A549 (cell line): ENCODE results near the gene ASZ1. TPM values are rescaled to one million over a fixed set of nuclear protein-coding genes. Genes with fewer than 3 reads are reported as not detected.

Experiments
- ATAC-seq, 2 experiments: fragments of 200-7000 bp in 1 of 2; fragments of >200 bp in 1 of 2; cut with Nextera tagmentation in 1 of 2; cut with Tn5 transposase in 1 of 2; 3 replicates each; pipeline versions ENCODE4 v1.8.0 to v1.9.1; 2018 to 2020; ENCODE audit warnings: mild to moderate bottlenecking in 1 of 2, moderate library complexity in 1 of 2
- CTCF ChIA-PET: fragments of 300-600 bp; sonication (Branson Sonifier 250); formaldehyde crosslinking; extraction: SDS; loops from one replicate; lab custom pipeline; 2021; ENCODE audit warnings: antibody characterized with exemption, inconsistent platforms; lab: Yijun Ruan, JAX
- POLR2A ChIA-PET: fragments of 350-600 bp; formaldehyde crosslinking; extraction: SDS; loops from one replicate; lab custom pipeline; 2021; ENCODE audit warnings: antibody characterized with exemption, inconsistent platforms; lab: Yijun Ruan, JAX
- DNase-seq, 2 experiments: peaks; one replicate each; pipeline versions ENCODE4 v3.0.0 to v3.0.0-alpha.2; 2011 to 2016; ENCODE audit warnings: low read depth in 1 of 2, low spot score in 1 of 2
- FAIRE-seq: peaks from 2 replicates; lab custom pipeline; 2011; peaks lifted over from hg19 to GRCh38; lab: Jason Lieb, UNC
- H3K27ac ChIP-seq, 2 experiments: fragments of >200 bp; sonication (Bioruptor Twin); formaldehyde crosslinking; 3 replicates each; pipeline ENCODE4 v1.5.1; 2016 to 2017
- H3K4me1 ChIP-seq: fragments of >200 bp; sonication (Bioruptor Twin); formaldehyde crosslinking; 3 replicates; pipeline ENCODE4 v1.6.1; 2016
- H3K4me2 ChIP-seq: fragments of >200 bp; sonication (Bioruptor Twin); formaldehyde crosslinking; 3 replicates; pipeline ENCODE4 v1.6.1; 2016
- H3K4me3 ChIP-seq: fragments of >200 bp; sonication (Bioruptor Twin); formaldehyde crosslinking; 3 replicates; pipeline ENCODE4 v1.5.1; 2016
- H3K9me3 ChIP-seq: fragments of >200 bp; sonication (Bioruptor Twin); formaldehyde crosslinking; 3 replicates; pipeline ENCODE4 v1.6.1; 2016
- CBX8 ChIP-seq: fragments of 200-600 bp; sonication (generic); IDR thresholded peaks from 2 replicates; pipeline ENCODE4 v1.6.1; 2016
- CEBPB ChIP-seq, 2 experiments: fragments of >200 bp in 1 of 2; sonication (Bioruptor Twin) in 1 of 2; formaldehyde crosslinking in 1 of 2; IDR thresholded peaks; 2 replicates each; pipeline ENCODE4 v1.6.1; 2012 to 2016
- E2F6 ChIP-seq: IDR thresholded peaks from 2 replicates; pipeline ENCODE4 v1.6.1; 2012; ENCODE audit warnings: low read depth, borderline replicate concordance
- EHF ChIP-seq: fragments of 250-450 bp; sonication (Bioruptor Pico); IDR thresholded peaks from 2 replicates; pipeline ENCODE4 v1.5.0; 2020; ENCODE audit warnings: mild to moderate bottlenecking
- EHMT2 ChIP-seq: fragments of 200-600 bp; sonication (generic); IDR thresholded peaks from 2 replicates; pipeline ENCODE4 v1.6.1; 2016; ENCODE audit warnings: antibody characterized with exemption, low read depth, mild to moderate bottlenecking, moderate library complexity
- ELK1 ChIP-seq: fragments of 150-350 bp; IDR thresholded peaks from 2 replicates; pipeline ENCODE4 v1.6.1; 2014; ENCODE audit warnings: low read depth, mild to moderate bottlenecking, low read length
- ESRRA ChIP-seq: fragments of 150-350 bp; IDR thresholded peaks from 2 replicates; pipeline ENCODE4 v1.6.1; 2014; ENCODE audit warnings: mild to moderate bottlenecking, low read length, borderline replicate concordance
- HOXB5 ChIP-seq: fragments of 250-450 bp; sonication (Bioruptor Pico); IDR thresholded peaks from 2 replicates; pipeline ENCODE4 v1.5.0; 2020; ENCODE audit warnings: mild to moderate bottlenecking, moderate library complexity
- KDM1A ChIP-seq: fragments of 200-600 bp; sonication (generic); IDR thresholded peaks from 2 replicates; pipeline ENCODE4 v1.6.1; 2016; ENCODE audit warnings: low read depth, mild to moderate bottlenecking
- MAFK ChIP-seq: fragments of 450-650 bp; IDR thresholded peaks from 2 replicates; pipeline ENCODE4 v1.6.1; 2014; ENCODE audit not compliant: partially characterized antibody
- NPAS2 ChIP-seq: fragments of 250-450 bp; sonication (Bioruptor Pico); IDR thresholded peaks from 2 replicates; pipeline ENCODE4 v1.8.0; 2022; ENCODE audit warnings: mild to moderate bottlenecking, moderate library complexity, borderline replicate concordance
- PHF8 ChIP-seq: fragments of 200-600 bp; sonication (generic); IDR thresholded peaks from 2 replicates; pipeline ENCODE4 v1.6.1; 2016; ENCODE audit warnings: low read depth, mild to moderate bottlenecking, antibody characterized with exemption, moderate library complexity, borderline replicate concordance
- POLR2A ChIP-seq: IDR thresholded peaks from 2 replicates; pipeline ENCODE4 v1.6.1; 2012; ENCODE audit warnings: mild to moderate bottlenecking, low read length
- RCOR1 ChIP-seq: fragments of 150-350 bp; IDR thresholded peaks from 2 replicates; pipeline ENCODE4 v1.6.1; 2014; ENCODE audit warnings: antibody characterized with exemption, low read length, low read depth
- REST ChIP-seq: fragments of 200-600 bp; sonication (generic); IDR thresholded peaks from 2 replicates; pipeline ENCODE4 v1.6.1; 2016; ENCODE audit warnings: antibody characterized with exemption, mild to moderate bottlenecking, moderate library complexity
- RFX5 ChIP-seq: fragments of 450-650 bp; IDR thresholded peaks from 2 replicates; pipeline ENCODE4 v1.7.1; 2014; ENCODE audit warnings: antibody characterized with exemption, mild to moderate bottlenecking, moderate library complexity
- SREBF2 ChIP-seq: fragments of 450-650 bp; IDR thresholded peaks from 2 replicates; pipeline ENCODE4 v1.6.1; 2014; ENCODE audit warnings: mild to moderate bottlenecking, moderate library complexity
- TP53 ChIP-seq: fragments of 250-450 bp; sonication (Bioruptor Pico); IDR thresholded peaks from 2 replicates; pipeline ENCODE4 v1.5.0; 2021; ENCODE audit warnings: mild to moderate bottlenecking, moderate library complexity
- ZC3H11A ChIP-seq: fragments of 450-650 bp; IDR thresholded peaks from 2 replicates; pipeline ENCODE4 v1.6.1; 2014; ENCODE audit warnings: antibody characterized with exemption, mild to moderate bottlenecking
- WGBS: methylation state at CpG from one replicate; pipeline ENCODE4 v1.1.6; 2017; ENCODE audit errors: missing lambda C conversion rate; 5-methylcytosine and 5-hydroxymethylcytosine counted together
- polyA plus RNA-seq, 4 experiments: library from polyadenylated mRNA; depleted of rRNA in 3 of 4; stranded (reverse); fragments of >200 nt; fragmentation: RNase III in 1 of 4; extraction: RNeasy Plus Mini Kit Qiagen cat#74134 plus additional on column Dnase treatment in 1 of 4; gene quantifications; 2 replicates in 3 of 4; 3 replicates in 1 of 4; pipeline ENCODE4 v1.2.3, GENCODE V29; 2011 to 2017
- TF ChIP-seq, protein P1 (sequence below): IDR thresholded peaks from 2 replicates; pipeline ENCODE4 v1.6.1; 2012

ASZ1 gene
- polyA plus RNA-seq, 2 of the 4 experiments (the other 2 are of a cell fraction): not detected

DNA sequence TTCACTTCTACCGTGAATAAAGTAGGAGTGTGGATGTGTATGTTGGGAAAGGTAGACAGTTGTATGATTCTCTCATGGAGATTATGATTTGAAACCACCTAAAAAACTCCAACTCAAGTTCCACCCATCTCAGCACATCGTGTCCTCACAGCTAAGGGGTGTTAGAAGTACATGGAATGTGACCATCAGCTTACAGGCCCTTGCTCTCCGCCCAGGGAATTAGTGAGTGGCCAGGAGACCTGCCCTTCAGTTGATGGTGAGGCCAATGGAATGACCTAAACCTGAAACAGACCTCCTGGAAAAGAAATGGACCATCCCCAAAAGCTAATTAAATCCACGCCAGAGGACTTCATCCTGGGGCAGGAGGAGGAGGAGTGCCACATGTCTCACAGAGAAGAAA lies 102.3 kb downstream of the ASZ1 start:
- POLR2A ChIA-PET: no interaction called here
- TF ChIP-seq ELK1 (no peak), EHMT2 (no peak), E2F6 (no peak), NPAS2 (no peak), REST (no peak), RFX5 (no peak), KDM1A (no peak), TP53 (no peak), MAFK (no peak), POLR2A (no peak), SREBF2 (no peak), CEBPB (IDR thresholded peaks at IDR 0.05) (no peak), PHF8 (no peak), HOXB5 (CRISPR knock-in tag) (no peak)
- TF ChIP-seq, protein P1, sequence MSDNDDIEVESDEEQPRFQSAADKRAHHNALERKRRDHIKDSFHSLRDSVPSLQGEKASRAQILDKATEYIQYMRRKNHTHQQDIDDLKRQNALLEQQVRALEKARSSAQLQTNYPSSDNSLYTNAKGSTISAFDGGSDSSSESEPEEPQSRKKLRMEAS: no peak
- Histone ChIP-seq H3K4me3 (no peak overlapping the region), H3K4me1 (peaks cover 10% of the 10 kb centered on the region; the same call in 1 of the 3 replicates), H3K9me3 (peaks cover 10% of the 10 kb centered on the region; the same call in 1 of the 3 replicates), H3K4me2 (no peak overlapping the region), H3K27ac (no peak overlapping the region)
- 56% methylated on average over 4 of the region's 4 CpGs for WGBS
- ATAC-seq (no peak), DNase-seq (no peak), FAIRE-seq (no peak)
- CTCF ChIA-PET: no interaction called here

GRCh38 chr7:117323851-117324711 lies 103.2 kb downstream of the ASZ1 start:
- H3K9me3 ChIP-seq: peaks cover 10% of the 10 kb centered on the region; the same call in 1 of the 3 replicates
- peak overlapping the region; percentile 99 for H3K4me2 ChIP-seq
- H3K27ac ChIP-seq: no peak overlapping the region
- 22% methylated on average over 50 of the region's 67 CpGs for WGBS
- H3K4me1 ChIP-seq: peaks cover 10% of the 10 kb centered on the region; the same call in 1 of the 3 replicates
- TF ChIP-seq, protein P1: no peak
- no peak for TF ChIP-seq CBX8
- no peak for TF ChIP-seq ESRRA
- no peak for TF ChIP-seq EHF
- no peak for TF ChIP-seq RCOR1
- no peak for TF ChIP-seq ZC3H11A
- ChIA-PET POLR2A (no interaction called here), CTCF (no interaction called here)
- DNase-seq: peak in 1 of 2 experiments; percentile 31
- FAIRE-seq: no peak
- ATAC-seq: peak; percentile 5 to 65; a peak in 4 of 6 replicates
- H3K4me3 ChIP-seq: peak overlapping the region; percentile 47
